Activated CD8-positive, alpha-beta T cell treated with anti-CD3 and anti-CD28 coated beads for 36 hours (primary cell): ENCODE data around the gene C15orf39. TPM values are rescaled to one million over a fixed set of nuclear protein-coding genes. Genes with fewer than 3 reads are reported as not detected.
"Not testable (repeated sequence)": the region's sequence is repeated elsewhere in the genome, so short reads cannot be mapped to it uniquely, and the experiment has no call there.

Source experiments
- ATAC-seq: fragments of 200-7000 bp; cut with Tn5 transposase; one replicate; pipeline ENCODE4 v1.10.0; 2021; ENCODE audit warnings: mild to moderate bottlenecking, moderate library complexity
- CTCF ChIA-PET: fragments of 350-600 bp; sonication (Branson Sonifier 250); formaldehyde crosslinking; loops from one replicate; lab custom pipeline; 2021; ENCODE audit warnings: antibody characterized with exemption; lab: Charles Lee
- POLR2A ChIA-PET: fragments of 350-600 bp; sonication (Branson Sonifier 250); formaldehyde crosslinking; loops from one replicate; lab custom pipeline; 2021; ENCODE audit warnings: antibody characterized with exemption; lab: Charles Lee
- DNase-seq: peaks from one replicate; pipeline ENCODE4 v3.0.0-alpha.2; 2020
- H3K27ac Mint-ChIP-seq: one replicate; pipeline ENCODE4 v1.8.0; 2021; ENCODE audit warnings: mild to moderate bottlenecking, mixed read lengths
- H3K27me3 Mint-ChIP-seq: one replicate; pipeline ENCODE4 v1.8.0; 2021; ENCODE audit warnings: mixed read lengths
- H3K36me3 Mint-ChIP-seq: one replicate; pipeline ENCODE4 v1.8.0; 2021; ENCODE audit warnings: low read depth, mixed read lengths
- H3K4me1 Mint-ChIP-seq: one replicate; pipeline ENCODE4 v1.8.0; 2021; ENCODE audit warnings: low read depth, mixed read lengths
- H3K4me3 Mint-ChIP-seq: one replicate; pipeline ENCODE4 v1.8.0; 2021; ENCODE audit warnings: mild to moderate bottlenecking, moderate library complexity, mixed read lengths
- H3K9me3 Mint-ChIP-seq: one replicate; pipeline ENCODE4 v1.8.0; 2021; ENCODE audit warnings: mixed read lengths
- intact Hi-C: fragments of 100-400 bp; cut with micrococcal nuclease; formaldehyde crosslinking; loops from one replicate; pipeline ENCODE4 v1.10.0; 2022
- total RNA-seq, 2 experiments: library from RNA; stranded (reverse); gene quantifications; one replicate each; pipeline ENCODE4 v1.2.3, GENCODE V29; 2021
- TF ChIP-seq, protein P1 (sequence below): fragments of 200-600 bp; IDR thresholded peaks from one replicate; pipeline ENCODE4 v1.8.0; 2022; ENCODE audit warnings: antibody characterized with exemption, mild to moderate bottlenecking

C15orf39 gene
- total RNA-seq, 2 experiments from 2014 or later = 22.1 to 24.1 TPM

DNA sequence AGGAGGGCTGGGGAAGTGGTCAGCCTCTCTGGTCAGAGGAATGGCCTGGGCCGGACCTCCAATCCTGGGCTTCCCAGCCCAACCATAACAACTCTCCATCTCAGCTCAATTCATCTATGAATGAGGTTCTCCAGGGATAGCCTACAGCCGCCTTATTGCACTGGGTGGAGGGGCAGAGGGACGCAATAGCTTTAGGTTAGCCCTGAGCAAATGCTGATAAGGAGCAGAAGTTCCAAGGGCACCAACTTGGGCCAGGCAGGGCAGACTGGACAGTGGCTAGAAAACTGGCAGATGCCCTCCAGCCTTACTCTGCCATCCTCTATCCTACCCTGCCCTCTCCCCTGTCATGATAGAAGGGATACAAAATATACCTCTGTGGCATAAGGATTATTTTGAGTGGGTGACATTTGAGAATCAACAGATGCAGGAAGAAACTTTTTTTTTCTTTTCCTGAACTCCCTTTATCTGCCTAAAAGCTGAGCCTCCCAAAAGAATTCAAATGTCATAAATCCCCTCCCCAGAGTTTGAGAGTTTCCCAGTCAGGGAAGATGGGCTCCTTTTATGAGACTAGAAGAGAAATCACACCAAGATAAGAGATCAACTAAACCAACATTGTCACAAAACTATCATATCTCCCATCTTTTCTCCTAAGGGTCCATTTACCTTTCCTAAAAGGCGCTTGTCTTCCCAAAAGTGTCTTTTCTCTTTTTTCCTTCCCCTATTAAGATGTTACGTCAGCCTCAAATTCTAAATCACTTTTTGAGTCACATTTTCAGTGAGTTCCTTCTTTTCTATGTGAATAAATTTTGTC is 40.4 kb upstream of the C15orf39 start:
- H3K4me1 Mint-ChIP-seq = no peaks in the 10 kb centered on the region
- H3K27ac Mint-ChIP-seq = no peak overlapping the region
- TF ChIP-seq, protein P1, sequence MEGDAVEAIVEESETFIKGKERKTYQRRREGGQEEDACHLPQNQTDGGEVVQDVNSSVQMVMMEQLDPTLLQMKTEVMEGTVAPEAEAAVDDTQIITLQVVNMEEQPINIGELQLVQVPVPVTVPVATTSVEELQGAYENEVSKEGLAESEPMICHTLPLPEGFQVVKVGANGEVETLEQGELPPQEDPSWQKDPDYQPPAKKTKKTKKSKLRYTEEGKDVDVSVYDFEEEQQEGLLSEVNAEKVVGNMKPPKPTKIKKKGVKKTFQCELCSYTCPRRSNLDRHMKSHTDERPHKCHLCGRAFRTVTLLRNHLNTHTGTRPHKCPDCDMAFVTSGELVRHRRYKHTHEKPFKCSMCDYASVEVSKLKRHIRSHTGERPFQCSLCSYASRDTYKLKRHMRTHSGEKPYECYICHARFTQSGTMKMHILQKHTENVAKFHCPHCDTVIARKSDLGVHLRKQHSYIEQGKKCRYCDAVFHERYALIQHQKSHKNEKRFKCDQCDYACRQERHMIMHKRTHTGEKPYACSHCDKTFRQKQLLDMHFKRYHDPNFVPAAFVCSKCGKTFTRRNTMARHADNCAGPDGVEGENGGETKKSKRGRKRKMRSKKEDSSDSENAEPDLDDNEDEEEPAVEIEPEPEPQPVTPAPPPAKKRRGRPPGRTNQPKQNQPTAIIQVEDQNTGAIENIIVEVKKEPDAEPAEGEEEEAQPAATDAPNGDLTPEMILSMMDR = no peak
- DNase-seq = no peak
- ChIA-PET POLR2A (interaction anchor here (0.6 kb wide), 1 partner anchor 848 kb away, joined by 3 read pairs; no protein-coding TSS in a partner anchor), CTCF (interaction anchor here (1.1 kb wide), 1 partner anchor 9 kb away, joined by 3 read pairs; no protein-coding TSS in a partner anchor)
- H3K4me3 Mint-ChIP-seq = no peak overlapping the region
- peaks cover 2% of the 10 kb centered on the region for H3K27me3 Mint-ChIP-seq
- intact Hi-C loops = no loop called here
- no peak for ATAC-seq
- H3K9me3 Mint-ChIP-seq = no peaks in the 10 kb centered on the region
- no peaks in the 10 kb centered on the region for H3K36me3 Mint-ChIP-seq

DNA sequence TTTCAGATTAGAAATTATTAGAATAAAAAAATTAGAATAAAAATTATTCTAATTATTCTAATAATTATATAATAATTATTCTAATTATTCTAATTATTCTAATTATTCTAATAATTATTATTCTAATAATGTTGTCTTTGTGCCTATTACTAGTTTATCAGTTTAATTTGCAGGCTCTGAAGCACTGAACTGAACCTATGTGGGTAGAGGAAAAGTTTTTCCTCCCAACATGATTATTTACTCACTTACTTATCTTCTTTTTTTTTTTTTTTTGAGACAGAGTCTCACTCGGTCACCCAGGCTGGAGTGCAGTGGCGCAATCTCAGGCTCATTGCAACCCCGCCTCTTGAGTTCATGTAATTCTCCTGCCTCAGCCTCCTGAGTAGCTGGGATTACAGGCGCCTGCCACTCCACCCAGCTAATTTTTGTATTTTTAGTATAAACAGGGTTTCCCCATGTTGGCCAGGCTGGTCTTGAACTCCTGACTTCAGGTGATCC is 39.7 kb upstream of the C15orf39 start:
- CTCF ChIA-PET = interaction anchor here (1.1 kb wide), 1 partner anchor 9 kb away, joined by 3 read pairs; no protein-coding TSS in a partner anchor
- POLR2A ChIA-PET = no interaction called here
- Mint-ChIP-seq H3K9me3 (no peaks in the 10 kb centered on the region), H3K4me1 (no peaks in the 10 kb centered on the region), H3K27me3 (peaks cover 2% of the 10 kb centered on the region), H3K4me3 (no peak overlapping the region), H3K27ac (no peak overlapping the region), H3K36me3 (no peaks in the 10 kb centered on the region)
- intact Hi-C loops = no loop called here
- TF ChIP-seq, protein P1 = no peak
- ATAC-seq (no peak), DNase-seq (no peak)

DNA sequence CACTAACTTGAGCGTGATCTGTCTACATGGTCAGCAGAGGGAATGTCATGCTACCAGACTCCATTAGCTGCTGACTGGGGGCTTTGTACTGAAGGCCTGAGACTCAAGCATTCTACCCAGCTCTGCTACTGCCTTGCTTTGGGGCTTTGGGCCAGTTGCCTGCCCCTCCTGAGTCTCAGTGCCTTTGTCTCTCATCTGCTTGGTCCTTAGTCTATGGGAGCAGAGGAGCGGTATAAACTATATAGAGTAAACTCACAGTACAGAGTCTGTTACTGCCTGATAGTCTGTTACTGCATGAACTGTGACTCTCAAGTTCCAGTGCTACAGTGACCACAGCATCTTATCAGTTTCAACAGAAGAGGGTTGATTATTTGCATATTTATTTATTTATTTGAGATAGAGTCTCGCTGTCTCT is 38.5 kb upstream of the C15orf39 start:
- no peak overlapping the region for H3K4me3 Mint-ChIP-seq
- TF ChIP-seq, protein P1 = no peak
- peaks cover 4% of the 10 kb centered on the region for H3K27me3 Mint-ChIP-seq
- POLR2A ChIA-PET = no interaction called here
- ATAC-seq (no peak), DNase-seq (no peak)
- H3K27ac Mint-ChIP-seq = no peak overlapping the region
- CTCF ChIA-PET = no interaction called here
- no peaks in the 10 kb centered on the region for H3K36me3 Mint-ChIP-seq
- peaks cover 3% of the 10 kb centered on the region for H3K9me3 Mint-ChIP-seq
- peaks cover 7% of the 10 kb centered on the region for H3K4me1 Mint-ChIP-seq
- intact Hi-C loops = no loop called here

DNA sequence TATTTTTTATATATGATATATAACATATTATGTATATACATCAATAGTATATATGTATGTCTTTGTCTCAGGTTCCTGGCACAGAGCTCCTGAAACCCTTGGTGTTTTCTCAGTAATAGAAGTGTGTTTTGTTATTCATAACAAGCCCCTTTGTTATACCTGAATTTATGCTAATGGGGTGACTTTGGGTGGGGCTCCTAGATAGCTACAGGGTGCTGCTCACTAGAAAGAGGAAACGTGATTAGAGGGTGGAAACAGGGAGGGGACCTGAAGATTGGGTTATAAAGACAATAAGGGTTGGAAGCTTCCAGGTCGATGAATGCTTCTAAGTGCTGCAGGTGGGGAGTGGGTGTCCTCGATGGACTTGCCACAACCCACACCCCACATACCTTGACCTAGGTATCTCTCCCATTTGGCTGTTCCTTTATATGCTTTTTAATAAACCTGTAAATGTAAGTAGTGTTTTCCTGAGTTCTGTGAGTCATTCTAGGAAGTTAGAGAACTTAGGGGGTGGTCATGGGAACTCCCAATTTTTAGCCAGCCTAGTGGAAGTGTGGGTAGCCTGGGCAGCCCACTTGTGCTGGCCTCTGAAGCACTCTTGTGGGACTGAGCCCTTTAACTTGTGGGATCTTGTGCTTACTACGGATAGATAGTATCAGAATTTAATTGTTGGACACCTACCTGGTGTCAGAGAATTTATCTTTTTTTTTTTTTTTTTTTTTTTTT is 36.9 kb upstream of the C15orf39 start:
- Mint-ChIP-seq H3K36me3 (no peaks in the 10 kb centered on the region), H3K4me3 (no peak overlapping the region), H3K4me1 (peaks cover 10% of the 10 kb centered on the region), H3K27ac (no peak overlapping the region), H3K9me3 (peaks cover 3% of the 10 kb centered on the region), H3K27me3 (peaks cover 2% of the 10 kb centered on the region)
- POLR2A ChIA-PET = no interaction called here
- CTCF ChIA-PET = no interaction called here
- DNase-seq (no peak), ATAC-seq (no peak)
- intact Hi-C loops = no loop called here
- TF ChIP-seq, protein P1 = no peak

DNA sequence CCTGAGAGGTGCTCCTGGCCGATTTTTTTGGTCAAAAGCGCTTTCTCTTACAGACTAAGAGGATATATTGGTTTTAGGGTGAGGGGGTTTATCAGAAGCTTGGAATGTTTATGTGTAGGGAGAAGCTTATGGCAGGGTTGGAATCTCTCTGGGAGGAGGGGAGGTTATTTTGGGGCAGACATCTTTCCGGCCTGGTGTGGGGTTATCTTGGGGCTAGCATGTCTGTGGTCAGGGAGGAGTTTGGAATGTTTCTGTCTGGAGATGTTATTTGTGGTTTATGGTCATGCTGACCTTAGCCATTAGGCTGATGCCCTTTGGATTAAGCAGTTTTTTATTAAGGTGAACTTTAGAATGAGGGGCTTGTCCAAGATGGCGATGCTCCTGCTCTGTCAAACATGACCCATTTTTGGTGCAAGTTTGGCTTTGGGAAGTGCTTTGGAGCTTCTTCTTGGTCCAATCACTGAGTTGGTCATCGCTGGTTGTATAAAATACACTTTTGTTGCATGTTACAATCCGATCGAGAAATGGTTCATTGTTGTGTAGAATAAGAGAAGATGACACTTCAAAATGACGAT is 35.1 kb upstream of the C15orf39 start:
- POLR2A ChIA-PET = not testable (repeated sequence)

More for the DNA sequence above, 35.1 kb upstream of the C15orf39 start:
- H3K4me3 Mint-ChIP-seq, ATAC-seq, CTCF ChIA-PET, intact Hi-C loops, DNase-seq, H3K27me3 Mint-ChIP-seq, H3K36me3 Mint-ChIP-seq, H3K9me3 Mint-ChIP-seq, H3K27ac Mint-ChIP-seq: not testable (repeated sequence)
- peaks cover 25% of the 10 kb centered on the region for H3K4me1 Mint-ChIP-seq
